Stimulated activated naive B cell treated with anti-CD40 and anti-IgM and Interleukin-4, amounts not matched to agents 10 μg/mL and 1 μg/mL and 100 μg/mL, for 72 hours (primary cell): ENCODE data around the gene CXCL17.
"Not testable (repeated sequence)": the region's sequence is repeated elsewhere in the genome, so short reads cannot be mapped to it uniquely, and the experiment has no call there.

Experiments
- ATAC-seq, 2 donors: fragments of 150-1000 bp; cut with Tn5 transposase; replicated peaks; 2 replicates each; pipeline ENCODE4 v1.10.0; 2021; ENCODE audit warnings: moderate library complexity in 1 of 2
- DNase-seq: peaks from one replicate; pipeline ENCODE4 v3.0.0; 2021
- H3K27ac Mint-ChIP-seq: one replicate; pipeline ENCODE4 v1.8.0; 2022; ENCODE audit warnings: mild to moderate bottlenecking, mixed read lengths
- H3K27me3 Mint-ChIP-seq, 2 donors: one replicate each; pipeline ENCODE4 v1.8.0; 2022; ENCODE audit warnings: mixed read lengths in 2 of 2
- H3K36me3 Mint-ChIP-seq, 2 donors: one replicate each; pipeline ENCODE4 v1.8.0; 2022; ENCODE audit warnings: mixed read lengths in 2 of 2, mild to moderate bottlenecking in 1 of 2
- H3K4me1 Mint-ChIP-seq, 2 donors: one replicate each; pipeline ENCODE4 v1.8.0; 2022; ENCODE audit warnings: mixed read lengths in 2 of 2, mild to moderate bottlenecking in 1 of 2
- H3K4me3 Mint-ChIP-seq, 2 donors: one replicate each; pipeline ENCODE4 v1.8.0; 2022; ENCODE audit warnings: mild to moderate bottlenecking in 2 of 2, mixed read lengths in 2 of 2, moderate library complexity in 1 of 2
- H3K9me3 Mint-ChIP-seq, 2 donors: one replicate each; pipeline ENCODE4 v1.8.0; 2022; ENCODE audit warnings: mixed read lengths in 2 of 2, mild to moderate bottlenecking in 1 of 2

The CXCL17 gene

GRCh38 chr19:42472402-42473147, 29.8 kb upstream of the CXCL17 start:
- no peaks in the 10 kb centered on the region for H3K9me3 Mint-ChIP-seq
- ATAC-seq: no peak
- DNase-seq: no peak

GRCh38 chr19:42471554-42472249, 29.0 kb upstream of the CXCL17 start:
- H3K4me3 Mint-ChIP-seq: no peak overlapping the region
- no peak for ATAC-seq

More at GRCh38 chr19:42472402-42473147, 29.8 kb upstream of the CXCL17 start:
- Mint-ChIP-seq H3K36me3 (no peaks in the 10 kb centered on the region), H3K27ac (no peak overlapping the region), H3K27me3 (no peaks in the 10 kb centered on the region), H3K4me3 (no peak overlapping the region), H3K4me1 (peaks cover 10 to 16% of the 10 kb centered on the region in 2 donors)

GRCh38 chr19:42469311-42470235, 26.8 kb upstream of the CXCL17 start:
- H3K27ac Mint-ChIP-seq: peak overlapping the region; percentile 48
- H3K36me3 Mint-ChIP-seq: no peaks in the 10 kb centered on the region
- H3K9me3 Mint-ChIP-seq: no peaks in the 10 kb centered on the region
- no peak overlapping the region for H3K4me3 Mint-ChIP-seq
- H3K4me1 Mint-ChIP-seq: peaks cover 34 to 46% of the 10 kb centered on the region in 2 donors
- no peak for DNase-seq
- H3K27me3 Mint-ChIP-seq: no peaks in the 10 kb centered on the region
- ATAC-seq: peak; percentile 20 to 25

More at GRCh38 chr19:42471554-42472249, 29.0 kb upstream of the CXCL17 start:
- H3K9me3 Mint-ChIP-seq: no peaks in the 10 kb centered on the region
- peaks cover 18 to 25% of the 10 kb centered on the region in 2 donors for H3K4me1 Mint-ChIP-seq
- no peak overlapping the region for H3K27ac Mint-ChIP-seq
- H3K27me3 Mint-ChIP-seq: no peaks in the 10 kb centered on the region
- no peaks in the 10 kb centered on the region for H3K36me3 Mint-ChIP-seq
- no peak for DNase-seq

GRCh38 chr19:42468273-42468796, 25.6 kb upstream of the CXCL17 start:
- Mint-ChIP-seq H3K36me3 (no peaks in the 10 kb centered on the region), H3K27me3 (no peaks in the 10 kb centered on the region), H3K4me3 (no peak overlapping the region), H3K27ac (no peak overlapping the region), H3K9me3 (no peaks in the 10 kb centered on the region), H3K4me1 (peaks cover 34 to 49% of the 10 kb centered on the region in 2 donors)
- ATAC-seq (no peak), DNase-seq (no peak)

GRCh38 chr19:42467183-42467760, 24.5 kb upstream of the CXCL17 start:
- no peaks in the 10 kb centered on the region for H3K9me3 Mint-ChIP-seq
- no peak for ATAC-seq
- H3K4me1 Mint-ChIP-seq: peaks cover 42 to 58% of the 10 kb centered on the region in 2 donors
- H3K27me3 Mint-ChIP-seq: no peaks in the 10 kb centered on the region
- no peak for DNase-seq
- no peaks in the 10 kb centered on the region for H3K36me3 Mint-ChIP-seq
- no peak overlapping the region for H3K4me3 Mint-ChIP-seq
- H3K27ac Mint-ChIP-seq: no peak overlapping the region

GRCh38 chr19:42466521-42467182, 23.9 kb upstream of the CXCL17 start:
- H3K36me3 Mint-ChIP-seq: no peaks in the 10 kb centered on the region
- ATAC-seq (no peak), DNase-seq (no peak)
- H3K27ac Mint-ChIP-seq: peak overlapping the region; percentile 85
- no peaks in the 10 kb centered on the region for H3K27me3 Mint-ChIP-seq
- no peaks in the 10 kb centered on the region for H3K9me3 Mint-ChIP-seq
- peaks cover 44 to 64% of the 10 kb centered on the region in 2 donors for H3K4me1 Mint-ChIP-seq
- no peak overlapping the region for H3K4me3 Mint-ChIP-seq

- Mint-ChIP-seq H3K27ac (peak overlapping the region; percentile 85), H3K27me3 (no peaks in the 10 kb centered on the region)
These were observed 23.1 kb upstream of the CXCL17 start for GRCh38 chr19:42465827-42466280.

GRCh38 chr19:42461700-42462324, 19.1 kb upstream of the CXCL17 start:
- no peak for ATAC-seq
- no peaks in the 10 kb centered on the region for H3K27me3 Mint-ChIP-seq
- H3K9me3 Mint-ChIP-seq: no peaks in the 10 kb centered on the region
- peaks cover 0 to 2% of the 10 kb centered on the region in 2 donors for H3K36me3 Mint-ChIP-seq
- DNase-seq: no peak
- no peak overlapping the region for H3K4me3 Mint-ChIP-seq
- H3K27ac Mint-ChIP-seq: no peak overlapping the region
- H3K4me1 Mint-ChIP-seq: peaks cover 30 to 42% of the 10 kb centered on the region in 2 donors

More at GRCh38 chr19:42465827-42466280, 23.1 kb upstream of the CXCL17 start:
- H3K36me3 Mint-ChIP-seq: no peaks in the 10 kb centered on the region
- ATAC-seq (peak; percentile 94 to 97), DNase-seq (peak; percentile 71)
- peaks cover 44 to 65% of the 10 kb centered on the region in 2 donors for H3K4me1 Mint-ChIP-seq
- no peaks in the 10 kb centered on the region for H3K9me3 Mint-ChIP-seq
- H3K4me3 Mint-ChIP-seq: peak overlapping the region in 1 of 2 donors; percentile 23

GRCh38 chr19:42461231-42461630, 18.5 kb upstream of the CXCL17 start:
- H3K27ac Mint-ChIP-seq, H3K27me3 Mint-ChIP-seq, H3K9me3 Mint-ChIP-seq, DNase-seq, ATAC-seq, H3K36me3 Mint-ChIP-seq, H3K4me3 Mint-ChIP-seq: not testable (repeated sequence)
- peaks cover 24 to 40% of the 10 kb centered on the region in 2 donors for H3K4me1 Mint-ChIP-seq

GRCh38 chr19:42459926-42460325, 17.2 kb upstream of the CXCL17 start:
- Mint-ChIP-seq H3K27me3 (no peaks in the 10 kb centered on the region), H3K36me3 (peaks cover 0 to 2% of the 10 kb centered on the region in 2 donors), H3K4me1 (peaks cover 21 to 40% of the 10 kb centered on the region in 2 donors)

GRCh38 chr19:42455621-42456081, 12.9 kb upstream of the CXCL17 start:
- Mint-ChIP-seq H3K27me3 (peaks cover 0 to 10% of the 10 kb centered on the region in 2 donors), H3K9me3 (no peaks in the 10 kb centered on the region), H3K4me3 (no peak overlapping the region), H3K36me3 (peaks cover 0 to 2% of the 10 kb centered on the region in 2 donors), H3K27ac (no peak overlapping the region), H3K4me1 (peaks cover 18 to 28% of the 10 kb centered on the region in 2 donors)
- DNase-seq (no peak), ATAC-seq (peak in 1 of 2 donors; percentile 54)

More at GRCh38 chr19:42459926-42460325, 17.2 kb upstream of the CXCL17 start:
- DNase-seq: no peak
- Mint-ChIP-seq H3K9me3 (no peaks in the 10 kb centered on the region), H3K4me3 (no peak overlapping the region), H3K27ac (no peak overlapping the region)
- ATAC-seq: no peak

GRCh38 chr19:42455086-42455485, 12.3 kb upstream of the CXCL17 start:
- DNase-seq (no peak), ATAC-seq (no peak)
- no peaks in the 10 kb centered on the region for H3K9me3 Mint-ChIP-seq
- H3K27ac Mint-ChIP-seq: no peak overlapping the region
- H3K4me3 Mint-ChIP-seq: no peak overlapping the region
- peaks cover 0 to 10% of the 10 kb centered on the region in 2 donors for H3K27me3 Mint-ChIP-seq
- H3K4me1 Mint-ChIP-seq: peaks cover 17 to 28% of the 10 kb centered on the region in 2 donors
- peaks cover 0 to 2% of the 10 kb centered on the region in 2 donors for H3K36me3 Mint-ChIP-seq
